OCI-LY7 (cell line): ENCODE measurements around the gene PLXNB2. TPM values are rescaled to one million over a fixed set of nuclear protein-coding genes. Genes with fewer than 3 reads are reported as not detected.

Source experiments
- BruUV-seq: library from RNA; stranded (reverse); fragments of 400-500 nt; replicated peaks from 2 replicates; lab custom pipeline; 2021; lab: Mats Ljungman, UMichigan
- CTCF ChIA-PET: fragments of 300-600 bp; sonication (Branson Sonifier 250); formaldehyde crosslinking; loops from one replicate; lab custom pipeline; 2022; ENCODE audit warnings: antibody characterized with exemption; ENCODE audit not compliant: unreplicated experiment; lab: Charles Lee
- POLR2A ChIA-PET: fragments of 300-600 bp; sonication (Branson Sonifier 250); formaldehyde crosslinking; loops from one replicate; lab custom pipeline; 2022; ENCODE audit warnings: antibody characterized with exemption; lab: Charles Lee
- DNase-seq: peaks from one replicate; pipeline ENCODE4 v3.0.0-alpha.2; 2015; ENCODE audit warnings: low spot score
- H2AFZ ChIP-seq: fragments of 200-600 bp; sonication (generic), shearing (Covaris generic); 2 replicates; pipeline ENCODE4 v1.6.1; 2014; ENCODE audit warnings: mild to moderate bottlenecking, antibody characterized with exemption, low read length, moderate library complexity
- H3K27ac ChIP-seq: fragments of 200-600 bp; sonication (generic); 2 replicates; pipeline ENCODE4 v1.5.1; 2014; ENCODE audit warnings: mixed run types, low read depth, mild to moderate bottlenecking, moderate library complexity, low read length, inconsistent platforms; ENCODE audit not compliant: poor library complexity, severe bottlenecking
- H3K36me3 ChIP-seq: fragments of 200-600 bp; sonication (generic); 2 replicates; pipeline ENCODE4 v1.6.1; 2014; ENCODE audit warnings: mild to moderate bottlenecking, antibody characterized with exemption, low read length, moderate library complexity, mixed read lengths; ENCODE audit not compliant: insufficient read depth
- H3K4me1 ChIP-seq: fragments of 200-600 bp; sonication (generic); 2 replicates; pipeline ENCODE4 v1.5.1; 2014; ENCODE audit warnings: mild to moderate bottlenecking, low read length; ENCODE audit not compliant: insufficient read depth, poor library complexity, severe bottlenecking
- H3K4me2 ChIP-seq: fragments of 200-600 bp; sonication (generic); 2 replicates; pipeline ENCODE4 v1.6.1; 2014; ENCODE audit warnings: mild to moderate bottlenecking, low read length
- H3K4me3 ChIP-seq: fragments of 200-600 bp; sonication (generic); 2 replicates; pipeline ENCODE4 v1.5.1; 2014; ENCODE audit warnings: mild to moderate bottlenecking, low read depth, low read length; ENCODE audit not compliant: poor library complexity, severe bottlenecking
- H3K79me2 ChIP-seq: fragments of 200-600 bp; sonication (generic); 2 replicates; pipeline ENCODE4 v1.6.1; 2016; ENCODE audit warnings: low read depth, mild to moderate bottlenecking, low read length, moderate library complexity, mixed read lengths; ENCODE audit not compliant: insufficient read depth
- H3K9me2 ChIP-seq: fragments of 200-600 bp; sonication (generic); 2 replicates; pipeline ENCODE4 v1.6.1; 2016; ENCODE audit warnings: mild to moderate bottlenecking, low read length, mixed read lengths; ENCODE audit not compliant: insufficient read depth
- H3K9me3 ChIP-seq: fragments of 200-600 bp; sonication (generic); 2 replicates; pipeline ENCODE4 v1.6.1; 2014; ENCODE audit warnings: mild to moderate bottlenecking, mixed run types, low read length, mixed read lengths
- H4K20me1 ChIP-seq: fragments of 200-600 bp; sonication (generic); 2 replicates; pipeline ENCODE4 v1.6.1; 2014; ENCODE audit warnings: mild to moderate bottlenecking, antibody characterized with exemption, low read length, moderate library complexity, mixed read lengths; ENCODE audit not compliant: insufficient read depth
- CTCF ChIP-seq: fragments of 200-600 bp; sonication (generic); conservative IDR thresholded peaks from 2 replicates; pipeline ENCODE4 v1.5.1; 2014; ENCODE audit warnings: mild to moderate bottlenecking, antibody characterized with exemption, low read length, moderate library complexity, mixed read lengths
- EZH2phosphoT487 ChIP-seq: fragments of 200-600 bp; sonication (generic); IDR thresholded peaks from 2 replicates; pipeline ENCODE4 v1.6.1; 2018; ENCODE audit warnings: low read depth, borderline replicate concordance, mild to moderate bottlenecking, mixed run types, antibody characterized with exemption, low read length, moderate library complexity, mixed read lengths
- intact Hi-C: fragments of 100-400 bp; cut with micrococcal nuclease; formaldehyde crosslinking; loops from one replicate; pipeline ENCODE4 v1.10.0; 2022; ENCODE audit not compliant: unreplicated experiment
- total RNA-seq, 2 experiments: library from RNA; depleted of rRNA in 1 of 2; stranded (reverse); fragments of >200 nt in 1 of 2; shearing (Covaris generic) in 1 of 2; gene quantifications; 2 replicates each; pipeline ENCODE4 v1.2.3, GENCODE V29; 2014 to 2022

The PLXNB2 gene
- total RNA-seq, 2 experiments from 2014 or later = 10.7 to 39.2 TPM

- H3K27ac ChIP-seq = no peak overlapping the region
- H3K79me2 ChIP-seq = peaks cover 15% of the 10 kb centered on the region
- BruUV-seq = no TSS peak
- intact Hi-C loops = no loop called here
- no peak overlapping the region for H2AFZ ChIP-seq
- H3K4me2 ChIP-seq = no peak overlapping the region
- H3K9me2 ChIP-seq = no peaks in the 10 kb centered on the region
- H3K36me3 ChIP-seq = peaks cover 37% of the 10 kb centered on the region
- ChIA-PET CTCF (no interaction called here), POLR2A (no interaction called here)
- no peaks in the 10 kb centered on the region for H4K20me1 ChIP-seq
- TF ChIP-seq EZH2phosphoT487 (no peak), CTCF (no peak)
- H3K4me3 ChIP-seq = no peak overlapping the region
- no peaks in the 10 kb centered on the region for H3K9me3 ChIP-seq
- H3K4me1 ChIP-seq = peaks cover 15% of the 10 kb centered on the region
- no peak for DNase-seq
These were observed 49.7 kb downstream of the PLXNB2 start for GRCh38 chr22:50257451-50258360.

GRCh38 chr22:50257041-50257440 lies 50.4 kb downstream of the PLXNB2 start:
- Histone ChIP-seq H3K4me1 (peaks cover 10% of the 10 kb centered on the region), H3K27ac (no peak overlapping the region), H3K9me2 (no peaks in the 10 kb centered on the region), H2AFZ (no peak overlapping the region), H3K4me3 (no peak overlapping the region), H3K9me3 (no peaks in the 10 kb centered on the region), H4K20me1 (no peaks in the 10 kb centered on the region), H3K79me2 (peaks cover 15% of the 10 kb centered on the region), H3K36me3 (peaks cover 37% of the 10 kb centered on the region), H3K4me2 (no peak overlapping the region)
- ChIA-PET POLR2A (no interaction called here), CTCF (no interaction called here)
- BruUV-seq = no TSS peak
- no peak for TF ChIP-seq EZH2phosphoT487
- TF ChIP-seq CTCF = no peak
- no peak for DNase-seq
- intact Hi-C loops = no loop called here
